GM10248 (cell line): ENCODE measurements around the gene SDR42E2.
A peak's percentile ranks its signal among the peaks of the same experiment; 100 is the strongest.

Experiments
- CTCF ChIA-PET: fragments of 300-600 bp; sonication (Branson Sonifier 250); formaldehyde crosslinking; extraction: SDS; loops from one replicate; lab custom pipeline; 2021; ENCODE audit warnings: antibody characterized with exemption; lab: Yijun Ruan, JAX
- POLR2A ChIA-PET: fragments of 350-650 bp; sonication (Branson Sonifier 250); formaldehyde crosslinking; extraction: SDS; loops from one replicate; lab custom pipeline; 2020; ENCODE audit warnings: antibody characterized with exemption; lab: Yijun Ruan, JAX
- DNase-seq: peaks from one replicate; pipeline ENCODE4 v3.0.0; 2012; ENCODE audit errors: extremely low spot score
- CTCF ChIP-seq: IDR thresholded peaks from 2 replicates; pipeline ENCODE4 v1.5.1; 2012; ENCODE audit warnings: mild to moderate bottlenecking, low read depth; ENCODE audit errors: extremely low read depth, missing control alignments, control extremely low read depth

Gene SDR42E2

GRCh38 chr16:22198547-22199293 lies 36.4 kb downstream of the SDR42E2 start:
- ChIA-PET CTCF (interaction anchor here (1.0 to 8.8 kb wide), 6 partner anchors 10 to 122 kb away, joined by 3 to 85 read pairs (median 4); partner anchors contain the start of gene POLR3E), POLR2A (no interaction called here)

GRCh38 chr16:22202261-22202637 lies 39.9 kb downstream of the SDR42E2 start:
- ChIA-PET CTCF (interaction anchor here (1.4 kb wide), 1 partner anchor 18 kb away, joined by 3 read pairs; no protein-coding TSS in a partner anchor), POLR2A (no interaction called here)
- no peak for DNase-seq
- TF ChIP-seq CTCF, result no peak

More at GRCh38 chr16:22198547-22199293, 36.4 kb downstream of the SDR42E2 start:
- DNase-seq, result peak; percentile 42
- peak; percentile 16 for TF ChIP-seq CTCF

- no peak for TF ChIP-seq CTCF
- POLR2A ChIA-PET, result no interaction called here
- CTCF ChIA-PET, result interaction anchor here (4.6 to 8.0 kb wide), 3 partner anchors 9 to 94 kb away, joined by 45 to 77 read pairs (median 52); partner anchors contain the start of gene POLR3E
- no peak for DNase-seq
Measured at GRCh38 chr16:22203091-22203490, 40.8 kb downstream of the SDR42E2 start.

- no peak for DNase-seq
- ChIA-PET POLR2A (no interaction called here), CTCF (interaction anchor here (1.0 to 8.0 kb wide), 5 partner anchors 10 to 127 kb away, joined by 4 to 77 read pairs (median 45); partner anchors contain the start of gene POLR3E)
- no peak for TF ChIP-seq CTCF
Measured at GRCh38 chr16:22204091-22204655, 41.9 kb downstream of the SDR42E2 start.

- ChIA-PET CTCF (interaction anchor here (0.7 to 8.0 kb wide), 9 partner anchors 8 to 95 kb away, joined by 3 to 77 read pairs (median 10); partner anchors contain the start of gene POLR3E), POLR2A (no interaction called here)
- DNase-seq, result no peak
- TF ChIP-seq CTCF, result no peak
Measured at GRCh38 chr16:22205577-22206012, 43.3 kb downstream of the SDR42E2 start.

- TF ChIP-seq CTCF, result peak; percentile 87
- CTCF ChIA-PET, result interaction anchor here (0.9 to 8.0 kb wide), 9 partner anchors 9 to 94 kb away, joined by 3 to 77 read pairs (median 10); partner anchors contain the start of gene POLR3E
- peak; percentile 93 for DNase-seq
- POLR2A ChIA-PET, result interaction anchor here (1.9 kb wide), 1 partner anchor 11 kb away, joined by 16 read pairs; no protein-coding TSS in a partner anchor
Measured at GRCh38 chr16:22206013-22206841, 43.9 kb downstream of the SDR42E2 start, which contains the start of gene EEF2K. Gene EEF2K (plus strand): TSS chr16:22206278. CDS start chr16:22225730, 19,452 bp downstream.
